Body of pancreas (tissue), 4 donors: ENCODE results near the gene DYNLRB1. TPM values are rescaled to one million over a fixed set of nuclear protein-coding genes. Genes with fewer than 3 reads are reported as not detected.

ENCODE experiments used
- ATAC-seq: fragments of 150-250 bp; one replicate; pipeline ENCODE4 v1.9.1; 2016
- DNase-seq, 4 donors: peaks; one replicate each; pipeline ENCODE4 v3.0.0-alpha.2; 2019
- H3K27ac ChIP-seq, 4 donors: fragments of 200-600 bp; sonication (generic); 1 replicate in 3 of 4; 2 replicates in 1 of 4; pipeline versions ENCODE4 v1.5.1 to v1.6.1; 2016 to 2019; ENCODE audit warnings: mild to moderate bottlenecking in 1 of 4, mixed read lengths in 1 of 4, moderate library complexity in 1 of 4
- H3K27me3 ChIP-seq, 2 donors: fragments of 200-600 bp; sonication (generic); one replicate each; pipeline ENCODE4 v1.6.0; 2016; ENCODE audit warnings: mild to moderate bottlenecking in 1 of 2
- H3K36me3 ChIP-seq, 2 donors: fragments of 200-600 bp; sonication (generic); replicated peaks in 1 of 2; 2 replicates each; pipeline ENCODE4 v1.5.1; 2016; ENCODE audit warnings: low read depth in 2 of 2; ENCODE audit not compliant: insufficient read depth in 1 of 2
- H3K4me1 ChIP-seq: fragments of 200-600 bp; sonication (generic); one replicate; pipeline ENCODE4 v1.6.0; 2016
- H3K4me3 ChIP-seq, 2 donors: fragments of 200-600 bp; sonication (generic); 1 replicate in 1 of 2; 2 replicates in 1 of 2; pipeline ENCODE4 v1.5.1; 2016 to 2019
- H3K9me3 ChIP-seq, 3 donors: fragments of 200-600 bp; sonication (generic); 1 replicate in 2 of 3; 2 replicates in 1 of 3; pipeline ENCODE4 v1.5.1; 2016
- CTCF ChIP-seq, 7 experiments: fragments of 450-650 bp in 4 of 7; fragments of 200-600 bp in 3 of 7; sonication (generic) in 3 of 7; IDR thresholded peaks; one replicate each; pipeline ENCODE4 v1.5.1; 2016 to 2019; ENCODE audit warnings: antibody characterized with exemption in 7 of 7
- POLR2A ChIP-seq, 3 donors: fragments of 450-650 bp; IDR thresholded peaks; one replicate each; pipeline ENCODE4 v1.6.1; 2016; ENCODE audit warnings: antibody characterized with exemption in 3 of 3, mild to moderate bottlenecking in 2 of 3
- WGBS, 2 donors: methylation state at CpG; one replicate each; pipeline ENCODE4 v1.1.5; 2017; 5-methylcytosine and 5-hydroxymethylcytosine counted together
- intact Hi-C: fragments of 100-400 bp; cut with DNase I; formaldehyde crosslinking; loops from one replicate; pipeline ENCODE4 v1.15.1; 2023
- total RNA-seq, 2 donors: library from RNA; depleted of rRNA; stranded (reverse); fragments of >200 nt; gene quantifications; one replicate each; pipeline ENCODE4 v1.1.0, GENCODE V29; 2016

The DYNLRB1 gene
- total RNA-seq, 2 donors from 2014 or later, result 58.9 to 64.3 TPM

- ATAC-seq (no peak), DNase-seq (no peak)
- 83 to 85% methylated on average over 7 of the region's 7 CpGs for WGBS, 2 donors
- no peaks in the 10 kb centered on the region for H3K9me3 ChIP-seq
- H3K4me3 ChIP-seq, result no peak overlapping the region
- H3K4me1 ChIP-seq, result no peaks in the 10 kb centered on the region
- no peak overlapping the region for H3K27ac ChIP-seq
- H3K36me3 ChIP-seq, result peaks cover 0 to 1% of the 10 kb centered on the region in 2 donors
- TF ChIP-seq CTCF (IDR thresholded peaks at IDR 0.05), result no peak
- TF ChIP-seq POLR2A (IDR thresholded peaks at IDR 0.05), result no peak
- intact Hi-C loops, result no loop called here
- H3K27me3 ChIP-seq, result no peaks in the 10 kb centered on the region
These were observed 64.0 kb downstream of the DYNLRB1 start for GRCh38 chr20:34579979-34580940.

GRCh38 chr20:34581341-34582184 lies 65.3 kb downstream of the DYNLRB1 start:
- intact Hi-C loops, result no loop called here
- TF ChIP-seq POLR2A (IDR thresholded peaks at IDR 0.05) (no peak), CTCF (IDR thresholded peaks at IDR 0.05) (no peak)
- ATAC-seq (no peak), DNase-seq (no peak)
- Histone ChIP-seq H3K4me1 (no peaks in the 10 kb centered on the region), H3K36me3 (peaks cover 0 to 1% of the 10 kb centered on the region in 2 donors), H3K9me3 (no peaks in the 10 kb centered on the region), H3K4me3 (no peak overlapping the region), H3K27ac (no peak overlapping the region), H3K27me3 (no peaks in the 10 kb centered on the region)
- WGBS, 2 donors, result 88 to 91% methylated on average over 8 to 11 of the region's 11 CpGs

GRCh38 chr20:34582221-34582620 lies 66.0 kb downstream of the DYNLRB1 start:
- Histone ChIP-seq H3K27me3 (no peaks in the 10 kb centered on the region), H3K9me3 (no peaks in the 10 kb centered on the region), H3K27ac (no peak overlapping the region), H3K4me1 (no peaks in the 10 kb centered on the region), H3K4me3 (no peak overlapping the region), H3K36me3 (peaks cover 0 to 1% of the 10 kb centered on the region in 2 donors)
- intact Hi-C loops, result no loop called here
- 89 to 96% methylated on average over 4 of the region's 4 CpGs for WGBS, 2 donors
- no peak for DNase-seq
- ATAC-seq, result no peak
- TF ChIP-seq CTCF (IDR thresholded peaks at IDR 0.05), result no peak
- no peak for TF ChIP-seq POLR2A (IDR thresholded peaks at IDR 0.05)

- Histone ChIP-seq H3K4me1 (no peaks in the 10 kb centered on the region), H3K4me3 (no peak overlapping the region), H3K36me3 (peaks cover 0 to 1% of the 10 kb centered on the region in 2 donors), H3K9me3 (no peaks in the 10 kb centered on the region), H3K27ac (no peak overlapping the region), H3K27me3 (no peaks in the 10 kb centered on the region)
- ATAC-seq, result peak; percentile 6
- no peak for TF ChIP-seq CTCF (IDR thresholded peaks at IDR 0.05)
- TF ChIP-seq POLR2A (IDR thresholded peaks at IDR 0.05), result no peak
- DNase-seq, result no peak
- 88 to 89% methylated on average over 4 of the region's 4 CpGs for WGBS, 2 donors
- intact Hi-C loops, result no loop called here
These were observed 66.7 kb downstream of the DYNLRB1 start for GRCh38 chr20:34582911-34583310.
